ENCODE measurements around the gene ACAP2.
A peak's percentile ranks its signal among the peaks of the same experiment; 100 is the strongest.

ACAP2 gene

GRCh38 chr3:195259475-195260279 lies 183.1 kb downstream of the ACAP2 start:
- peak; percentile 85 to 91 (median 86) for DNase-seq

GRCh38 chr3:195259154-195259474 lies 183.7 kb downstream of the ACAP2 start:
- no peak for DNase-seq

DNA sequence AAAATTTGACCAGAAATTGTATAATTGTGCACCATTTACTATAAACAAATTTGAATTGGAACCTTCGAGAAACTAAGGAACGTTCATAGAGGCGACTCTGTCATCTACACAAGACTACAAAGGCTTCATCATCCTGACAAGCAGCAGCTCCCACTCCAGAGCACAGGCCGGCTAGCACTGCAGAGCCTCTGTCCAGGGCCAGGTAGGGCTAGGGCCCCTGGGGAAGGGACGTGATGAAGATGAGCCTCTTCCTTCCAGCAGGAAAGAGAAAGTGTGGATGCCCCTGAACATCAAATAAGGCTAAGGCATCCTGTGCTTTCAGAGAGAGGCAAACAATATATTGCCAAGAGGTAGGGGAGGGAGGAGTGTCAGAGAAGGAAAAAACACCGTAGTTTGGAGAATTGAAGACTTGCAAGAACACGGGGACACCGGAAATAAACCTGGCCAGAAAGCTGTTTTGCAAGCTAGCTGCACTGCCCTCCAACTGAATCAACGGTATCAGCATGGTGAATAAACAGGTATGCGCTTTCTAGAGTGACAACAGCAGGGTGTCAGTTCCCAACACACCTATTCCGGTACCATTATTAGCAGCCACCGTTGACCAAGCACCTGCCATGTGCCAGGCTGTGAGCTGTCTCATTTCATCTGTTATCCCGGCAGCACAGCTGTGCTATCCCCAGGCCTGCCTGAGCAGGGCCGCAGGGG lies 184.2 kb downstream of the ACAP2 start:
- peak in 1 of 5 donors; percentile 32 for DNase-seq

DNA sequence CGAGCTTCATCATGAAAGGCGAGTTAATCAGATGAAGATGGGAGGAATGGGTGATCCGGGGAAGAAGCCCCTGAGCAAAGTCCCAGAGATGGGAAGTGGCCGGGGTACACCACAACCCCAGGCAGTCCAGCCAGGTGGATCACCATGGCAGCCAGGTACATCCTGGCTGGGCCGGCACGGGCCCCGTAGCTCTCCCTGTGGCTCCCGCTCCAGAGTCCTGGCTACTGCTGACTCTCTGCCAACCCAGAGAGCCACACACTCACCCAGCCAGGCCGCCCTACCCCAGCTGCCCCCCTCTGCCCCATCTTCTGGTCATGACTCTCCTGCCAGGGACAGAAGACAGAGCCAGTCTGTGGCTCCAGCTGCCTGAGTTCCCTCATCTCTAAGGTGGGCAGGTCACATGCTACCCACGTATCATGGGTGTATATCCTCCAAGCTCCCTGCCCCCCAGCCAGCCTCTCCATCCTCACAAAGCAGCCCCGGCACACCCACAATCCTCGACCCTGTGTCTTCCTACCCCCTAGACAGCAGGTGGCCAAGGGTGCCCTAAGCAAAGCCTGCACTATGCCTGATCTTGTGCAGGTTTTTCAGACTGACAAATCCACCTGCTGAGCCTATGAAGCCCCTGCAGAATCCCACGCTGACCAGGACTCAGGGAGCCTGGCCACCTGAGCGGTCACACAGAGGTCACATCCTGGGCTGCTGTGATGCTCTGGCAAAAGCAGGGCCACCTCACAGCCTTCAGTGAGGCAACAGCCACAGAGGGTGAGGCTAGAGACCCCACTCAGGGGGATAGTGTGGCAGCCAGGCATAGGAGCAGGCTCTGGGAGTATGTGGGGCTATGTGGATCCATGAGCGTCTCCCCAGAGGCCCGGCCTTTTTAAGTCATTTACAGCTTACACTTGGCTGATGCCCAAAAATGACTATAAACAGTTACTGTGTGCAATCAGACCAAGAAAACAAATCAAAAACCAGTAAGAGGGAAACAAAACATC lies 185.1 kb downstream of the ACAP2 start:
- DNase-seq = peak in 1 of 5 donors; percentile 8

- peak in 1 of 5 donors; percentile 9 for DNase-seq
Measured at GRCh38 chr3:195256639-195257453, 186.0 kb downstream of the ACAP2 start.

- DNase-seq = peak in 1 of 5 donors; percentile 6
Measured at GRCh38 chr3:195255571-195256501, 187.0 kb downstream of the ACAP2 start.

- no peak for DNase-seq
Measured at GRCh38 chr3:195255176-195255500, 187.7 kb downstream of the ACAP2 start.

- no peak for DNase-seq
Measured at GRCh38 chr3:195254454-195255175, 188.2 kb downstream of the ACAP2 start.

- DNase-seq = no peak
Measured at GRCh38 chr3:195253923-195254432, 188.8 kb downstream of the ACAP2 start.

GRCh38 chr3:195251336-195252065 lies 191.3 kb downstream of the ACAP2 start:
- DNase-seq = peak in 1 of 5 donors; percentile 6

- DNase-seq = peak in 1 of 5 donors; percentile 4
Measured at GRCh38 chr3:195250473-195251251, 192.2 kb downstream of the ACAP2 start.

DNA sequence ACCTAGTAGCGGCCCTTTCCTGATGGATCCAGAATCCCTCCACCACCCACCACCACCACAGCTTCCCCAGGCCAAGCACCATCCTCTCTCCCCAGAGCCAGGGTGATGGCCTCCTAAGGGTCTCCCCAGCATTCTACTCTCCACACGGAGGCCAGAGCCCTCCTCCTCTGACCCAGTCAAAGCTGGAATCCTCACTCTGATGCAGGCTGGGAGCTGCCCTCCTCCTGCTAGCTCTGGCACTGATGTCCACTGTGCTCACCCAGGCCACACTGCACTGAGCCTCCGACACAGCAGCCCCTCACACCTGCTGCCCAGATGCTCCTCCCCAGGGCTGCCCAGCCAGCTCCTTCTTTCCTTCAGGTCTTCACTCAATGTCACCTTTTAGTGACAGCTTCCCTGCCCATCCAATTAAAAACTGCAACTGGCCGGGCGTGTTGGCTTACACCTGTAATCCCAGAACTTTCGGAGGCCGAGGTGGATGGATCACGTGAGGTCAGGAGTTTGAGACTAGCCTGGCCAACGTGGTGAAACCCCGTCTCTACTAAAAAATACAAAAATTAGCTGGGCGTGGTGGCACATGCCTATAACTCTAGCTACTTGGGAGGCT lies 192.9 kb downstream of the ACAP2 start:
- peak in 1 of 5 donors; percentile 6 for DNase-seq

GRCh38 chr3:195249057-195249770 lies 193.6 kb downstream of the ACAP2 start:
- no peak for DNase-seq

- DNase-seq = no peak
Measured at GRCh38 chr3:195248281-195248680, 194.5 kb downstream of the ACAP2 start.

- no peak for DNase-seq
Measured at GRCh38 chr3:195247863-195248189, 195.0 kb downstream of the ACAP2 start.

GRCh38 chr3:195247086-195247862 lies 195.5 kb downstream of the ACAP2 start:
- DNase-seq = no peak

GRCh38 chr3:195246581-195246995 lies 196.2 kb downstream of the ACAP2 start:
- no peak for DNase-seq
